ENCODE data around the gene AMOTL1. TPM values are rescaled to one million over a fixed set of nuclear protein-coding genes. Genes with fewer than 3 reads are reported as not detected.

The AMOTL1 gene
- total RNA-seq, 3 donors from 2014 or later (not counting 1 experiment from before 2014, with no cell fraction given) = 7.1 to 8.9 (median 8.7) TPM

GRCh38 chr11:94775567-94776327, 7.6 kb downstream of the AMOTL1 start:
- no peak overlapping the region for H3K27ac ChIP-seq (ENCODE audit: low read length)

GRCh38 chr11:94776351-94777321, 8.5 kb downstream of the AMOTL1 start:
- Mint-ChIP-seq H3K27ac (peak overlapping the region in 1 of 2 donors; percentile 29), H3K4me1 (peaks cover 20 to 24% of the 10 kb centered on the region in 2 donors), H3K9me3 (no peaks in the 10 kb centered on the region), H3K27me3 (ENCODE audit: low read depth in 2 of 2) (no peaks in the 10 kb centered on the region), H3K4me3 (no peak overlapping the region), H3K36me3 (no peaks in the 10 kb centered on the region)
- H3K4me3 ChIP-seq (ENCODE audit: low read length) = no peak overlapping the region
- no peaks in the 10 kb centered on the region for H3K9me3 ChIP-seq (ENCODE audit: control insufficient read depth, insufficient read depth, low read length)
- DNase-seq (no peak), ATAC-seq (peak in 2 of 3 donors; percentile 49 to 58)
- TF ChIP-seq CTCF (IDR thresholded peaks at IDR 0.05) = no peak
- H3K4me1 ChIP-seq (ENCODE audit: control insufficient read depth, insufficient read depth, low read length) = peaks cover 3% of the 10 kb centered on the region
- H3K27me3 ChIP-seq (ENCODE audit: control insufficient read depth, insufficient read depth, low read length) = no peaks in the 10 kb centered on the region
- WGBS (ENCODE audit: insufficient coverage) = 29% methylated on average over 4 of the region's 5 CpGs
- no peak overlapping the region for H3K27ac ChIP-seq (ENCODE audit: low read length)
- no peaks in the 10 kb centered on the region for H3K36me3 ChIP-seq (ENCODE audit: control insufficient read depth, insufficient read depth, low read length)
- intact Hi-C loops (cut with micrococcal nuclease) = no loop called here

More at GRCh38 chr11:94775567-94776327, 7.6 kb downstream of the AMOTL1 start:
- Histone ChIP-seq H3K4me1 (ENCODE audit: control insufficient read depth, insufficient read depth, low read length) (peaks cover 3% of the 10 kb centered on the region), H3K9me3 (ENCODE audit: control insufficient read depth, insufficient read depth, low read length) (no peaks in the 10 kb centered on the region), H3K36me3 (ENCODE audit: control insufficient read depth, insufficient read depth, low read length) (no peaks in the 10 kb centered on the region), H3K27me3 (ENCODE audit: control insufficient read depth, insufficient read depth, low read length) (no peaks in the 10 kb centered on the region), H3K4me3 (ENCODE audit: low read length) (no peak overlapping the region)
- Mint-ChIP-seq H3K4me1 (peaks cover 20 to 25% of the 10 kb centered on the region in 2 donors), H3K36me3 (no peaks in the 10 kb centered on the region), H3K9me3 (no peaks in the 10 kb centered on the region), H3K27me3 (ENCODE audit: low read depth in 2 of 2) (no peaks in the 10 kb centered on the region), H3K4me3 (no peak overlapping the region), H3K27ac (peak overlapping the region in 1 of 2 donors; percentile 29)
- 96% methylated on average over 4 of the region's 5 CpGs for WGBS (ENCODE audit: insufficient coverage)
- no peak for ATAC-seq
- intact Hi-C loops (cut with micrococcal nuclease) = no loop called here
- DNase-seq = no peak
- TF ChIP-seq CTCF (IDR thresholded peaks at IDR 0.05) = no peak

DNA sequence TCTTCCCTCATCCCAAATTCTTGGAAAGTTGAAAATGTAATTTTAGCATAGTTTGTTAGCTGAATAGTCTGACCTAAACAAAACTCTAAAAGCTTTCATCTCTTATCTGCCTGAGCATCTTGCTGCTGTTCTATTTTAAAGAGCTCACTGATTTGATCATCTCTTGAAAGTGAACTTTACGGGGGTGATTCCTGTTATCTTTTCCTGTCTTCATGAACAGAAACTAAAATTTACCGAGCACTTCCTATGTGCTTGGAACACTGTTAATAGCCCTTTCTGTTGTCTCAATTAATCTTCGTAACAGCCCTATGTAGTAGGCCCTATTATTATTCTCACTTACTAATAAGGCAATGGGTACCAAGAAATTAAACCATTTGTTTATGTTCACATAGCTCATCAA, 12.3 kb downstream of the AMOTL1 start:
- ATAC-seq (no peak), DNase-seq (no peak)
- Mint-ChIP-seq H3K36me3 (no peaks in the 10 kb centered on the region), H3K4me1 (peaks cover 19 to 24% of the 10 kb centered on the region in 2 donors), H3K4me3 (peak overlapping the region; percentile 76), H3K9me3 (no peaks in the 10 kb centered on the region), H3K27ac (peak overlapping the region in 1 of 2 donors; percentile 64), H3K27me3 (ENCODE audit: low read depth in 2 of 2) (no peaks in the 10 kb centered on the region)
- H3K4me3 ChIP-seq (ENCODE audit: low read length) = no peak overlapping the region
- intact Hi-C loops (cut with micrococcal nuclease) = no loop called here
- no peaks in the 10 kb centered on the region for H3K9me3 ChIP-seq (ENCODE audit: control insufficient read depth, insufficient read depth, low read length)
- no peaks in the 10 kb centered on the region for H3K36me3 ChIP-seq (ENCODE audit: control insufficient read depth, insufficient read depth, low read length)
- TF ChIP-seq CTCF (IDR thresholded peaks at IDR 0.05) = no peak
- H3K4me1 ChIP-seq (ENCODE audit: control insufficient read depth, insufficient read depth, low read length) = peaks cover 3% of the 10 kb centered on the region
- H3K27me3 ChIP-seq (ENCODE audit: control insufficient read depth, insufficient read depth, low read length) = no peaks in the 10 kb centered on the region
- WGBS (ENCODE audit: insufficient coverage) = 2% methylated on average over 3 of the region's 3 CpGs
- H3K27ac ChIP-seq (ENCODE audit: low read length) = no peak overlapping the region
